Nephron progenitor cell (in vitro differentiated cells): ENCODE data around the gene PODN.
A peak's percentile ranks its signal among the peaks of the same experiment; 100 is the strongest.

Experiments
- DNase-seq: peaks from one replicate; pipeline ENCODE4 v3.0.0; 2021
- H3K27ac Mint-ChIP-seq: 2 replicates; pipeline ENCODE4 v1.8.0; 2021; ENCODE audit warnings: mild to moderate bottlenecking, moderate library complexity, mixed read lengths
- H3K27me3 Mint-ChIP-seq: 2 replicates; pipeline ENCODE4 v1.8.0; 2021; ENCODE audit warnings: mild to moderate bottlenecking, low read depth, mixed read lengths; ENCODE audit not compliant: poor library complexity
- H3K36me3 Mint-ChIP-seq: 2 replicates; pipeline ENCODE4 v1.8.0; 2021; ENCODE audit warnings: low read depth, mixed read lengths
- H3K4me1 Mint-ChIP-seq: 2 replicates; pipeline ENCODE4 v1.8.0; 2021; ENCODE audit warnings: mixed read lengths
- H3K4me3 Mint-ChIP-seq: 2 replicates; pipeline ENCODE4 v1.8.0; 2021; ENCODE audit warnings: mild to moderate bottlenecking, moderate library complexity, mixed read lengths
- H3K9me3 Mint-ChIP-seq: 2 replicates; pipeline ENCODE4 v1.8.0; 2021; ENCODE audit warnings: mild to moderate bottlenecking, moderate library complexity, mixed read lengths
- CTCF ChIP-seq: fragments of 200-600 bp; sonication (generic); IDR thresholded peaks from 2 replicates; pipeline ENCODE4 v1.5.0; 2021; ENCODE audit warnings: antibody characterized with exemption

The PODN gene

GRCh38 chr1:53129891-53130597 lies 68.0 kb downstream of the PODN start:
- peak overlapping the region; percentile 97 for H3K27ac Mint-ChIP-seq
- TF ChIP-seq CTCF, result no peak
- peaks cover 44% of the 10 kb centered on the region for H3K4me1 Mint-ChIP-seq
- no peaks in the 10 kb centered on the region for H3K9me3 Mint-ChIP-seq
- peak overlapping the region; percentile 8 for H3K4me3 Mint-ChIP-seq
- H3K36me3 Mint-ChIP-seq, result no peaks in the 10 kb centered on the region
- DNase-seq, result no peak
- peaks cover 14% of the 10 kb centered on the region for H3K27me3 Mint-ChIP-seq

GRCh38 chr1:53130598-53130877 lies 68.5 kb downstream of the PODN start:
- Mint-ChIP-seq H3K4me3 (no peak overlapping the region), H3K27ac (no peak overlapping the region), H3K9me3 (no peaks in the 10 kb centered on the region), H3K36me3 (no peaks in the 10 kb centered on the region), H3K27me3 (peaks cover 12% of the 10 kb centered on the region), H3K4me1 (peaks cover 40% of the 10 kb centered on the region)
- no peak for TF ChIP-seq CTCF
- DNase-seq, result no peak

GRCh38 chr1:53130878-53131589 lies 69.0 kb downstream of the PODN start:
- Mint-ChIP-seq H3K9me3 (no peaks in the 10 kb centered on the region), H3K4me3 (no peak overlapping the region), H3K27me3 (peaks cover 11% of the 10 kb centered on the region), H3K4me1 (peaks cover 35% of the 10 kb centered on the region), H3K27ac (no peak overlapping the region), H3K36me3 (no peaks in the 10 kb centered on the region)
- TF ChIP-seq CTCF, result no peak
- no peak for DNase-seq

- H3K36me3 Mint-ChIP-seq, result no peaks in the 10 kb centered on the region
- TF ChIP-seq CTCF, result no peak
- no peak for DNase-seq
Measured at GRCh38 chr1:53131590-53131938, 69.6 kb downstream of the PODN start.

GRCh38 chr1:53132176-53132575 lies 70.2 kb downstream of the PODN start:
- peaks cover 28% of the 10 kb centered on the region for H3K4me1 Mint-ChIP-seq

More at GRCh38 chr1:53131590-53131938, 69.6 kb downstream of the PODN start:
- H3K27ac Mint-ChIP-seq, result no peak overlapping the region
- no peak overlapping the region for H3K4me3 Mint-ChIP-seq
- H3K9me3 Mint-ChIP-seq, result no peaks in the 10 kb centered on the region
- peaks cover 31% of the 10 kb centered on the region for H3K4me1 Mint-ChIP-seq
- H3K27me3 Mint-ChIP-seq, result peaks cover 11% of the 10 kb centered on the region

More at GRCh38 chr1:53132176-53132575, 70.2 kb downstream of the PODN start:
- no peak for DNase-seq
- H3K36me3 Mint-ChIP-seq, result no peaks in the 10 kb centered on the region
- H3K9me3 Mint-ChIP-seq, result peaks cover 2% of the 10 kb centered on the region
- H3K27me3 Mint-ChIP-seq, result peaks cover 11% of the 10 kb centered on the region
- H3K4me3 Mint-ChIP-seq, result no peak overlapping the region
- no peak overlapping the region for H3K27ac Mint-ChIP-seq
- no peak for TF ChIP-seq CTCF
